PC-9 (cell line): ENCODE measurements around the gene CDH24. TPM values are rescaled to one million over a fixed set of nuclear protein-coding genes. Genes with fewer than 3 reads are reported as not detected.

Experiments
- BruUV-seq: library from RNA; stranded (reverse); fragments of 400-500 nt; replicated peaks from 2 replicates; lab custom pipeline; 2021; lab: Mats Ljungman, UMichigan
- CTCF ChIA-PET: fragments of 300-600 bp; sonication (Branson Sonifier 250); formaldehyde crosslinking; loops from one replicate; lab custom pipeline; 2022; ENCODE audit warnings: antibody characterized with exemption; lab: Charles Lee
- POLR2A ChIA-PET: fragments of 300-600 bp; sonication (Branson Sonifier 250); formaldehyde crosslinking; loops from one replicate; lab custom pipeline; 2022; ENCODE audit warnings: antibody characterized with exemption; ENCODE audit not compliant: unreplicated experiment; lab: Charles Lee
- DNase-seq, 2 experiments: peaks; one replicate each; pipeline versions ENCODE4 v3.0.0 to v3.0.0-alpha.2; 2015 to 2022; ENCODE audit warnings: mixed read lengths in 1 of 2
- H2AFZ ChIP-seq: fragments of 200-600 bp; sonication (generic); 2 replicates; pipeline ENCODE4 v1.8.1; 2017; ENCODE audit warnings: antibody characterized with exemption
- H3F3A ChIP-seq: fragments of 200-600 bp; sonication (generic); 2 replicates; pipeline ENCODE4 v1.8.1; 2017; ENCODE audit warnings: antibody characterized with exemption, mild to moderate bottlenecking, low read depth; ENCODE audit not compliant: insufficient read depth
- H3K27ac ChIP-seq: fragments of 200-600 bp; sonication (generic); 2 replicates; pipeline ENCODE4 v1.6.1; 2016; ENCODE audit warnings: mixed run types
- H3K27me3 ChIP-seq: fragments of 200-600 bp; sonication (generic); 2 replicates; pipeline ENCODE4 v1.6.1; 2016; ENCODE audit warnings: low read depth, mixed run types; ENCODE audit not compliant: insufficient read depth
- H3K36me3 ChIP-seq: fragments of 200-600 bp; sonication (generic); 2 replicates; pipeline ENCODE4 v1.6.1; 2016; ENCODE audit warnings: low read depth, mixed run types
- H3K4me1 ChIP-seq: fragments of 200-600 bp; sonication (generic); replicated peaks from 2 replicates; pipeline ENCODE4 v1.6.1; 2016; ENCODE audit warnings: mixed run types; ENCODE audit not compliant: insufficient read depth
- H3K4me2 ChIP-seq: fragments of 200-600 bp; sonication (generic); 2 replicates; pipeline ENCODE4 v1.6.1; 2017; ENCODE audit warnings: mixed run types
- H3K4me3 ChIP-seq: fragments of 200-600 bp; sonication (generic); 2 replicates; pipeline ENCODE4 v1.6.1; 2016; ENCODE audit warnings: mixed run types
- H3K79me2 ChIP-seq: fragments of 200-600 bp; sonication (generic); 2 replicates; pipeline ENCODE4 v1.6.1; 2017; ENCODE audit warnings: low read depth, mixed run types
- H3K9me2 ChIP-seq: fragments of 200-600 bp; sonication (generic); 2 replicates; pipeline ENCODE4 v1.8.1; 2017; ENCODE audit warnings: mild to moderate bottlenecking; ENCODE audit not compliant: insufficient read depth
- H3K9me3 ChIP-seq: fragments of 200-600 bp; sonication (generic); 2 replicates; pipeline ENCODE4 v1.8.1; 2016; ENCODE audit warnings: low read depth; ENCODE audit not compliant: insufficient read depth
- H4K20me1 ChIP-seq: fragments of 200-600 bp; sonication (generic); 2 replicates; pipeline ENCODE4 v1.8.1; 2017; ENCODE audit not compliant: insufficient read depth
- EZH2 ChIP-seq: fragments of 200-600 bp; sonication (generic); IDR thresholded peaks from 2 replicates; pipeline ENCODE4 v1.8.0; 2017; ENCODE audit warnings: antibody characterized with exemption, low read depth
- intact Hi-C: fragments of 100-400 bp; cut with micrococcal nuclease; formaldehyde crosslinking; loops from one replicate; pipeline ENCODE4 v1.10.0; 2022; ENCODE audit not compliant: unreplicated experiment
- total RNA-seq: library from RNA; stranded (reverse); gene quantifications from 2 replicates; pipeline ENCODE4 v1.2.3, GENCODE V29; 2021
- TF ChIP-seq, protein P1 (sequence below): fragments of 200-600 bp; sonication (generic); conservative IDR thresholded peaks from 2 replicates; pipeline ENCODE4 v1.6.1; 2017; ENCODE audit warnings: mixed run types, antibody characterized with exemption, mild to moderate bottlenecking, moderate library complexity

CDH24 gene
- total RNA-seq, 1 experiment from 2014 or later: 16.4 TPM

DNA sequence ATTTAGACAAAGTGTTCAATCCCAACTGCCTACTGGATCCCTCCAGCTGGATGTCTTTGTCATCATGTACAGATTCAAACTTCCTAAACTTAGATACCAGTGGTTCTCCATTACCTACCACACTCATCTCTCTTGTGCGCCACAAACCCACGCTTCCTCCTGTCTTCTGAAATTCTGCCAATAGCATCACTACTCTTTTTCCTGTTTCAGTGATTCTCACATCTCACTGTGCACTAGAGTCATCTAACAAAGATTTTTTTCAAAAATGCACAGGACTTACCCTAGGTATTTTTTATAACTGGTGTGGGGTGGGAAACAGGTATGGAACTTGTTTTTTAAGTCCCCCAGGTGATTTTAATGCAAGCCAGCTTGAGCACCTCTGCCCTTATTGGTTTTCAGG is 28.5 kb downstream of the CDH24 start:
- Histone ChIP-seq H3K79me2 (peaks cover 19% of the 10 kb centered on the region), H3K36me3 (no peaks in the 10 kb centered on the region; the same call in 1 of the 2 replicates), H4K20me1 (no peaks in the 10 kb centered on the region), H3K4me1 (0 out of 2 replicates have a peak, but pooled peaks cover 3% of the 10 kb centered on the region), H2AFZ (no peak overlapping the region), H3K9me3 (no peaks in the 10 kb centered on the region), H3K27ac (no peak overlapping the region), H3K4me2 (no peak overlapping the region), H3K9me2 (no peaks in the 10 kb centered on the region), H3F3A (0 out of 2 replicates have a peak, but pooled peaks cover 5% of the 10 kb centered on the region), H3K27me3 (no peaks in the 10 kb centered on the region), H3K4me3 (no peak overlapping the region)
- no TSS peak for BruUV-seq
- no peak for DNase-seq
- POLR2A ChIA-PET: no interaction called here
- CTCF ChIA-PET: interaction anchor here (0.6 kb wide), 1 partner anchor 63 kb away, joined by 3 read pairs; no protein-coding TSS in a partner anchor
- TF ChIP-seq, protein P1, sequence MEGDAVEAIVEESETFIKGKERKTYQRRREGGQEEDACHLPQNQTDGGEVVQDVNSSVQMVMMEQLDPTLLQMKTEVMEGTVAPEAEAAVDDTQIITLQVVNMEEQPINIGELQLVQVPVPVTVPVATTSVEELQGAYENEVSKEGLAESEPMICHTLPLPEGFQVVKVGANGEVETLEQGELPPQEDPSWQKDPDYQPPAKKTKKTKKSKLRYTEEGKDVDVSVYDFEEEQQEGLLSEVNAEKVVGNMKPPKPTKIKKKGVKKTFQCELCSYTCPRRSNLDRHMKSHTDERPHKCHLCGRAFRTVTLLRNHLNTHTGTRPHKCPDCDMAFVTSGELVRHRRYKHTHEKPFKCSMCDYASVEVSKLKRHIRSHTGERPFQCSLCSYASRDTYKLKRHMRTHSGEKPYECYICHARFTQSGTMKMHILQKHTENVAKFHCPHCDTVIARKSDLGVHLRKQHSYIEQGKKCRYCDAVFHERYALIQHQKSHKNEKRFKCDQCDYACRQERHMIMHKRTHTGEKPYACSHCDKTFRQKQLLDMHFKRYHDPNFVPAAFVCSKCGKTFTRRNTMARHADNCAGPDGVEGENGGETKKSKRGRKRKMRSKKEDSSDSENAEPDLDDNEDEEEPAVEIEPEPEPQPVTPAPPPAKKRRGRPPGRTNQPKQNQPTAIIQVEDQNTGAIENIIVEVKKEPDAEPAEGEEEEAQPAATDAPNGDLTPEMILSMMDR: no peak
- no peak for TF ChIP-seq EZH2
- intact Hi-C loops: no loop called here

GRCh38 chr14:23025151-23025814 is 32.0 kb downstream of the CDH24 start:
- no peak overlapping the region for H3K4me2 ChIP-seq
- ChIA-PET POLR2A (no interaction called here), CTCF (no interaction called here)
- H3K4me3 ChIP-seq: no peak overlapping the region
- DNase-seq: no peak
- H3K4me1 ChIP-seq: no peaks in the 10 kb centered on the region
- H3K79me2 ChIP-seq: no peaks in the 10 kb centered on the region
- no peaks in the 10 kb centered on the region for H4K20me1 ChIP-seq
- no peaks in the 10 kb centered on the region for H3K27me3 ChIP-seq
- BruUV-seq: no TSS peak
- H3K27ac ChIP-seq: no peak overlapping the region
- intact Hi-C loops: no loop called here
- H3K9me3 ChIP-seq: no peaks in the 10 kb centered on the region
- no peaks in the 10 kb centered on the region for H3K9me2 ChIP-seq
- H3F3A ChIP-seq: 0 out of 2 replicates have a peak, but pooled peaks cover 5% of the 10 kb centered on the region
- no peak for TF ChIP-seq EZH2
- TF ChIP-seq, protein P1: no peak
- no peak overlapping the region for H2AFZ ChIP-seq
- no peaks in the 10 kb centered on the region; the same call in 1 of the 2 replicates for H3K36me3 ChIP-seq

- Histone ChIP-seq H3F3A (0 out of 2 replicates have a peak, but pooled peaks cover 5% of the 10 kb centered on the region), H3K27ac (no peak overlapping the region), H3K4me1 (no peaks in the 10 kb centered on the region), H3K9me3 (no peaks in the 10 kb centered on the region), H4K20me1 (no peaks in the 10 kb centered on the region), H2AFZ (no peak overlapping the region), H3K79me2 (no peaks in the 10 kb centered on the region), H3K27me3 (no peaks in the 10 kb centered on the region), H3K4me2 (no peak overlapping the region), H3K36me3 (no peaks in the 10 kb centered on the region; the same call in 1 of the 2 replicates), H3K9me2 (no peaks in the 10 kb centered on the region), H3K4me3 (no peak overlapping the region)
- DNase-seq: no peak
- POLR2A ChIA-PET: interaction anchor here (0.7 kb wide), 1 partner anchor 88 kb away, joined by 5 read pairs; no protein-coding TSS in a partner anchor
- no TSS peak for BruUV-seq
- CTCF ChIA-PET: no interaction called here
- intact Hi-C loops: no loop called here
- TF ChIP-seq EZH2: no peak
- TF ChIP-seq, protein P1: no peak
Observed at GRCh38 chr14:23024612-23025075, 32.7 kb downstream of the CDH24 start.
